SK-N-MC (cell line): Measurements from ENCODE around the gene XXYLT1.

ENCODE experiments used
- DNase-seq: peaks from one replicate; pipeline ENCODE4 v3.0.0-alpha.2; 2011; ENCODE audit warnings: low read depth, low spot score
- H3K27ac ChIP-seq: fragments of 200-600 bp; sonication (generic); 2 replicates; pipeline ENCODE4 v1.5.1; 2016; ENCODE audit warnings: mixed run types
- H3K36me3 ChIP-seq: fragments of 200-600 bp; sonication (generic); 2 replicates; pipeline ENCODE4 v1.6.1; 2017; ENCODE audit warnings: antibody characterized with exemption, low read length, mixed read lengths; ENCODE audit not compliant: insufficient read depth
- H3K4me3 ChIP-seq: fragments of 200-600 bp; sonication (generic); 2 replicates; pipeline ENCODE4 v1.5.1; 2016
- H3K9ac ChIP-seq: fragments of 200-600 bp; sonication (generic); 2 replicates; pipeline ENCODE4 v1.8.0; 2017; ENCODE audit warnings: mixed run types, mixed read lengths; ENCODE audit not compliant: insufficient read length
- H3K9me3 ChIP-seq: fragments of 200-600 bp; sonication (generic); 2 replicates; pipeline ENCODE4 v1.6.1; 2017; ENCODE audit warnings: low read depth, mild to moderate bottlenecking, antibody characterized with exemption, low read length, moderate library complexity, mixed read lengths
- EZH2 ChIP-seq: fragments of 200-600 bp; sonication (generic); IDR thresholded peaks from one replicate; pipeline ENCODE4 v1.6.1; 2017; ENCODE audit warnings: antibody characterized with exemption
- FOXP2 ChIP-seq: optimal IDR thresholded peaks from 2 replicates; pipeline ENCODE3; 2011; ENCODE audit warnings: mild to moderate bottlenecking, moderate library complexity; ENCODE audit not compliant: insufficient read depth; ENCODE audit errors: extremely low read length, control extremely low read depth
- POLR2AphosphoS5 ChIP-seq: IDR thresholded peaks from 2 replicates; pipeline ENCODE4 v1.6.1; 2012; ENCODE audit warnings: mild to moderate bottlenecking, low read depth, low read length, borderline replicate concordance

The XXYLT1 gene

GRCh38 chr3:195255176-195255500, 15.8 kb downstream of the XXYLT1 start:
- no peak overlapping the region for H3K9ac ChIP-seq
- TF ChIP-seq FOXP2 (no peak), EZH2 (no peak), POLR2AphosphoS5 (no peak)

GRCh38 chr3:195254454-195255175, 16.3 kb downstream of the XXYLT1 start:
- H3K36me3 ChIP-seq = no peaks in the 10 kb centered on the region
- no peaks in the 10 kb centered on the region for H3K9me3 ChIP-seq
- H3K9ac ChIP-seq = peak overlapping the region; percentile 30
- H3K27ac ChIP-seq = peak overlapping the region; percentile 95
- no peak for DNase-seq
- TF ChIP-seq POLR2AphosphoS5 = no peak
- no peak for TF ChIP-seq EZH2
- TF ChIP-seq FOXP2 = no peak
- H3K4me3 ChIP-seq = no peak overlapping the region

More at GRCh38 chr3:195255176-195255500, 15.8 kb downstream of the XXYLT1 start:
- DNase-seq = no peak
- Histone ChIP-seq H3K9me3 (no peaks in the 10 kb centered on the region), H3K4me3 (no peak overlapping the region), H3K27ac (peak overlapping the region; percentile 52; the same call in 1 of the 2 replicates), H3K36me3 (no peaks in the 10 kb centered on the region)

GRCh38 chr3:195253923-195254432, 17.0 kb downstream of the XXYLT1 start:
- no peak for TF ChIP-seq POLR2AphosphoS5
- no peak for TF ChIP-seq FOXP2
- H3K27ac ChIP-seq = peak overlapping the region; percentile 95
- no peak for DNase-seq
- H3K4me3 ChIP-seq = no peak overlapping the region
- H3K36me3 ChIP-seq = no peaks in the 10 kb centered on the region
- peak overlapping the region; percentile 30 for H3K9ac ChIP-seq
- H3K9me3 ChIP-seq = no peaks in the 10 kb centered on the region

GRCh38 chr3:195251336-195252065, 19.5 kb downstream of the XXYLT1 start:
- no peak for DNase-seq
- Histone ChIP-seq H3K36me3 (no peaks in the 10 kb centered on the region), H3K4me3 (no peak overlapping the region), H3K27ac (peak overlapping the region; percentile 95), H3K9ac (no peak overlapping the region), H3K9me3 (no peaks in the 10 kb centered on the region)
- TF ChIP-seq POLR2AphosphoS5 (no peak), FOXP2 (no peak)

- TF ChIP-seq EZH2 (no peak), POLR2AphosphoS5 (no peak), FOXP2 (no peak)
- H3K9me3 ChIP-seq = no peaks in the 10 kb centered on the region
- H3K9ac ChIP-seq = no peak overlapping the region
- H3K36me3 ChIP-seq = no peaks in the 10 kb centered on the region
- no peak overlapping the region for H3K4me3 ChIP-seq
- no peak overlapping the region for H3K27ac ChIP-seq
- DNase-seq = no peak
Measured at GRCh38 chr3:195250473-195251251, 20.3 kb downstream of the XXYLT1 start.

GRCh38 chr3:195249858-195250464, 21.0 kb downstream of the XXYLT1 start:
- Histone ChIP-seq H3K9me3 (no peaks in the 10 kb centered on the region), H3K4me3 (no peak overlapping the region), H3K27ac (no peak overlapping the region), H3K36me3 (no peaks in the 10 kb centered on the region), H3K9ac (no peak overlapping the region)
- DNase-seq = no peak
- TF ChIP-seq EZH2 (no peak), FOXP2 (no peak), POLR2AphosphoS5 (no peak)

GRCh38 chr3:195249057-195249770, 21.7 kb downstream of the XXYLT1 start:
- Histone ChIP-seq H3K4me3 (no peak overlapping the region), H3K9me3 (no peaks in the 10 kb centered on the region), H3K27ac (no peak overlapping the region), H3K9ac (no peak overlapping the region), H3K36me3 (no peaks in the 10 kb centered on the region)
- no peak for DNase-seq
- TF ChIP-seq POLR2AphosphoS5 = no peak
- no peak for TF ChIP-seq EZH2
- no peak for TF ChIP-seq FOXP2
